Panc1 (cell line): ENCODE results near the gene PDE11A.

Experiments
- POLR2AphosphoS5 ChIP-seq: IDR thresholded peaks from 2 replicates; pipeline ENCODE4 v1.6.1; 2012; ENCODE audit warnings: mild to moderate bottlenecking, low read depth, low read length, moderate library complexity
- TF ChIP-seq, protein P1 (sequence below): fragments of 450-650 bp; IDR thresholded peaks from 2 replicates; pipeline ENCODE4 v1.5.1; 2017; ENCODE audit warnings: mild to moderate bottlenecking

DNA sequence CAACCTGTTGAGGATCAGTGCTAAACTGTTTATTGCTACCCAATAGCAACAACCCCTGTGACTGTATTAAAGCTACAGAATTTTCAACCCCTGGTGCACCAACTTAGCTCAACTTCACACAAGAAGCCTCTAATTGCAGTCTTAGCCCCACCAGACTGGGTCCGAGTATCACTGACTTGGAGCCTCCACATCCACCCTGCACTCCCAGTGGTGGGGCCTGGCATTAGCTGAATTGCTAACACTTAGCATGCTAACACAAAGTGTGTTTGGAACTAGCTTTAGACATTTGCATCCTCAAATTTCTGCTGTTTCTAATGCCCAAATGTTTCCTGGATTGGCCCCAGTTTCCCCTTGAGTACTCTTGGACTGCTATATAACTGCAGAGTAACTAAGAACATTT lies 381.4 kb downstream of the PDE11A start:
- TF ChIP-seq, protein P1, sequence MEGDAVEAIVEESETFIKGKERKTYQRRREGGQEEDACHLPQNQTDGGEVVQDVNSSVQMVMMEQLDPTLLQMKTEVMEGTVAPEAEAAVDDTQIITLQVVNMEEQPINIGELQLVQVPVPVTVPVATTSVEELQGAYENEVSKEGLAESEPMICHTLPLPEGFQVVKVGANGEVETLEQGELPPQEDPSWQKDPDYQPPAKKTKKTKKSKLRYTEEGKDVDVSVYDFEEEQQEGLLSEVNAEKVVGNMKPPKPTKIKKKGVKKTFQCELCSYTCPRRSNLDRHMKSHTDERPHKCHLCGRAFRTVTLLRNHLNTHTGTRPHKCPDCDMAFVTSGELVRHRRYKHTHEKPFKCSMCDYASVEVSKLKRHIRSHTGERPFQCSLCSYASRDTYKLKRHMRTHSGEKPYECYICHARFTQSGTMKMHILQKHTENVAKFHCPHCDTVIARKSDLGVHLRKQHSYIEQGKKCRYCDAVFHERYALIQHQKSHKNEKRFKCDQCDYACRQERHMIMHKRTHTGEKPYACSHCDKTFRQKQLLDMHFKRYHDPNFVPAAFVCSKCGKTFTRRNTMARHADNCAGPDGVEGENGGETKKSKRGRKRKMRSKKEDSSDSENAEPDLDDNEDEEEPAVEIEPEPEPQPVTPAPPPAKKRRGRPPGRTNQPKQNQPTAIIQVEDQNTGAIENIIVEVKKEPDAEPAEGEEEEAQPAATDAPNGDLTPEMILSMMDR = 0 out of 2 replicates have a peak, but pooled peaks have one; percentile 5
- TF ChIP-seq POLR2AphosphoS5 = no peak
